Suprapubic skin (tissue), 4 donors: ENCODE measurements around the gene SLC35F1.

Experiments
- POLR2A ChIP-seq, 2 donors: fragments of 450-650 bp; IDR thresholded peaks; one replicate each; pipeline ENCODE4 v1.6.1; 2017; ENCODE audit warnings: antibody characterized with exemption in 2 of 2, mild to moderate bottlenecking in 2 of 2, moderate library complexity in 2 of 2
- POLR2AphosphoS5 ChIP-seq, 3 donors: sonication (generic); formaldehyde crosslinking; IDR thresholded peaks; one replicate each; pipeline ENCODE4 v1.6.1; 2017; ENCODE audit warnings: antibody characterized with exemption in 3 of 3

GRCh38 chr6:118333772-118334171, 426.7 kb downstream of the SLC35F1 start:
- TF ChIP-seq POLR2AphosphoS5 (IDR thresholded peaks at IDR 0.05) (no peak), POLR2A (IDR thresholded peaks at IDR 0.05) (no peak)
